DLD1 (cell line): ENCODE measurements around the gene SGK2.

Experiments used
- in situ Hi-C: cut with HindIII; loops from 2 replicates; pipeline ENCODE4 v1.10.0; 2017; ENCODE audit warnings: low sequenced_read_pairs

The SGK2 gene

GRCh38 chr20:43536041-43536816, 22.6 kb upstream of the SGK2 start:
- in situ Hi-C loops = no loop called here

- in situ Hi-C loops = no loop called here
These were observed 21.9 kb upstream of the SGK2 start for GRCh38 chr20:43536817-43537440.

- in situ Hi-C loops = no loop called here
These were observed 20.6 kb upstream of the SGK2 start for GRCh38 chr20:43537921-43538877.

GRCh38 chr20:43538878-43539700, 19.7 kb upstream of the SGK2 start:
- in situ Hi-C loops = no loop called here

GRCh38 chr20:43539975-43540672, 18.7 kb upstream of the SGK2 start:
- in situ Hi-C loops = no loop called here

GRCh38 chr20:43540673-43541060, 18.2 kb upstream of the SGK2 start:
- in situ Hi-C loops = no loop called here

- in situ Hi-C loops = no loop called here
These were observed 17.6 kb upstream of the SGK2 start for GRCh38 chr20:43541214-43541613.

- in situ Hi-C loops = no loop called here
These were observed 16.7 kb upstream of the SGK2 start for GRCh38 chr20:43542161-43542560.

- in situ Hi-C loops = no loop called here
These were observed 16.2 kb upstream of the SGK2 start for GRCh38 chr20:43542674-43543073.

GRCh38 chr20:43543138-43543537, 15.7 kb upstream of the SGK2 start:
- in situ Hi-C loops = no loop called here

- in situ Hi-C loops = no loop called here
These were observed 14.3 kb upstream of the SGK2 start for GRCh38 chr20:43544501-43544900.

- in situ Hi-C loops = no loop called here
These were observed 12.8 kb upstream of the SGK2 start for GRCh38 chr20:43545837-43546578.

GRCh38 chr20:43548273-43548880, 10.4 kb upstream of the SGK2 start:
- in situ Hi-C loops = no loop called here

- in situ Hi-C loops = no loop called here
These were observed 9.3 kb upstream of the SGK2 start for GRCh38 chr20:43549416-43550065.

GRCh38 chr20:43550456-43550855, 8.4 kb upstream of the SGK2 start:
- in situ Hi-C loops = no loop called here

- in situ Hi-C loops = no loop called here
These were observed 4.5 kb upstream of the SGK2 start for GRCh38 chr20:43554369-43554768.

- in situ Hi-C loops = no loop called here
These were observed 540 bp downstream of the SGK2 start for GRCh38 chr20:43559147-43559987.

- in situ Hi-C loops = no loop called here
These were observed 2.1 kb downstream of the SGK2 start for GRCh38 chr20:43560974-43561373.
